Cardiac muscle cell (in vitro differentiated cells and primary cell): ENCODE data around the gene KRCC1. TPM values are rescaled to one million over a fixed set of nuclear protein-coding genes. Genes with fewer than 3 reads are reported as not detected.

ENCODE experiments used
- DNase-seq, 2 donors: peaks; one replicate each; pipeline versions ENCODE4 v3.0.0 to v3.0.0-alpha.2; 2010 to 2017; ENCODE audit warnings: low read depth in 1 of 2, low spot score in 1 of 2
- H3K27ac ChIP-seq: fragments of 200-600 bp; sonication (generic); 2 replicates; pipeline ENCODE4 v1.5.1; 2016
- H3K27me3 ChIP-seq: fragments of 200-600 bp; sonication (generic); 2 replicates; pipeline ENCODE4 v1.6.0; 2016; ENCODE audit warnings: control low read depth
- H3K36me3 ChIP-seq: fragments of 200-600 bp; sonication (generic); 2 replicates; pipeline ENCODE4 v1.5.1; 2016; ENCODE audit warnings: control low read depth
- H3K4me1 ChIP-seq: fragments of 200-600 bp; sonication (generic); 2 replicates; pipeline ENCODE4 v1.8.1; 2017; ENCODE audit warnings: low read depth, mild to moderate bottlenecking, mixed run types
- H3K4me3 ChIP-seq: fragments of 200-600 bp; sonication (generic); 2 replicates; pipeline ENCODE4 v1.5.1; 2016; ENCODE audit warnings: mild to moderate bottlenecking
- H3K9me3 ChIP-seq: fragments of 200-600 bp; sonication (generic); 2 replicates; pipeline ENCODE4 v1.5.1; 2017; ENCODE audit warnings: low read depth, mild to moderate bottlenecking, control low read depth
- polyA plus RNA-seq: library from polyadenylated mRNA; unstranded; fragments of >200 nt; fragmentation: Nextera tagmentation; extraction: Ambion mirVana; gene quantifications from 2 replicates; pipeline ENCODE4 v1.2.1, GENCODE V29; 2016
- total RNA-seq: library from RNA; depleted of rRNA; stranded (reverse); fragments of >200 nt; gene quantifications from 2 replicates; pipeline ENCODE4 v1.2.3, GENCODE V29; 2016
- TF ChIP-seq, protein P1 (sequence below): IDR thresholded peaks from 2 replicates; pipeline ENCODE4 v1.5.1; 2012; ENCODE audit warnings: low read depth, mild to moderate bottlenecking, low read length

The KRCC1 gene
- total and polyA plus RNA-seq, 2 experiments from 2014 or later = 26.5 to 26.6 TPM

- TF ChIP-seq, protein P1, sequence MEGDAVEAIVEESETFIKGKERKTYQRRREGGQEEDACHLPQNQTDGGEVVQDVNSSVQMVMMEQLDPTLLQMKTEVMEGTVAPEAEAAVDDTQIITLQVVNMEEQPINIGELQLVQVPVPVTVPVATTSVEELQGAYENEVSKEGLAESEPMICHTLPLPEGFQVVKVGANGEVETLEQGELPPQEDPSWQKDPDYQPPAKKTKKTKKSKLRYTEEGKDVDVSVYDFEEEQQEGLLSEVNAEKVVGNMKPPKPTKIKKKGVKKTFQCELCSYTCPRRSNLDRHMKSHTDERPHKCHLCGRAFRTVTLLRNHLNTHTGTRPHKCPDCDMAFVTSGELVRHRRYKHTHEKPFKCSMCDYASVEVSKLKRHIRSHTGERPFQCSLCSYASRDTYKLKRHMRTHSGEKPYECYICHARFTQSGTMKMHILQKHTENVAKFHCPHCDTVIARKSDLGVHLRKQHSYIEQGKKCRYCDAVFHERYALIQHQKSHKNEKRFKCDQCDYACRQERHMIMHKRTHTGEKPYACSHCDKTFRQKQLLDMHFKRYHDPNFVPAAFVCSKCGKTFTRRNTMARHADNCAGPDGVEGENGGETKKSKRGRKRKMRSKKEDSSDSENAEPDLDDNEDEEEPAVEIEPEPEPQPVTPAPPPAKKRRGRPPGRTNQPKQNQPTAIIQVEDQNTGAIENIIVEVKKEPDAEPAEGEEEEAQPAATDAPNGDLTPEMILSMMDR = no peak
- Histone ChIP-seq H3K27ac (no peak overlapping the region), H3K9me3 (no peaks in the 10 kb centered on the region), H3K36me3 (peaks cover 38% of the 10 kb centered on the region), H3K4me1 (no peaks in the 10 kb centered on the region), H3K4me3 (no peak overlapping the region), H3K27me3 (no peaks in the 10 kb centered on the region)
- DNase-seq = no peak
Observed at GRCh38 chr2:88032070-88032702, 23.4 kb downstream of the KRCC1 start.

GRCh38 chr2:88028931-88029330, 26.7 kb downstream of the KRCC1 start:
- no peak overlapping the region for H3K27ac ChIP-seq
- no peaks in the 10 kb centered on the region for H3K27me3 ChIP-seq
- H3K36me3 ChIP-seq = peaks cover 25% of the 10 kb centered on the region
- H3K4me1 ChIP-seq = no peaks in the 10 kb centered on the region
- no peak overlapping the region for H3K4me3 ChIP-seq
- H3K9me3 ChIP-seq = no peaks in the 10 kb centered on the region
- no peak for DNase-seq
- TF ChIP-seq, protein P1 = no peak

DNA sequence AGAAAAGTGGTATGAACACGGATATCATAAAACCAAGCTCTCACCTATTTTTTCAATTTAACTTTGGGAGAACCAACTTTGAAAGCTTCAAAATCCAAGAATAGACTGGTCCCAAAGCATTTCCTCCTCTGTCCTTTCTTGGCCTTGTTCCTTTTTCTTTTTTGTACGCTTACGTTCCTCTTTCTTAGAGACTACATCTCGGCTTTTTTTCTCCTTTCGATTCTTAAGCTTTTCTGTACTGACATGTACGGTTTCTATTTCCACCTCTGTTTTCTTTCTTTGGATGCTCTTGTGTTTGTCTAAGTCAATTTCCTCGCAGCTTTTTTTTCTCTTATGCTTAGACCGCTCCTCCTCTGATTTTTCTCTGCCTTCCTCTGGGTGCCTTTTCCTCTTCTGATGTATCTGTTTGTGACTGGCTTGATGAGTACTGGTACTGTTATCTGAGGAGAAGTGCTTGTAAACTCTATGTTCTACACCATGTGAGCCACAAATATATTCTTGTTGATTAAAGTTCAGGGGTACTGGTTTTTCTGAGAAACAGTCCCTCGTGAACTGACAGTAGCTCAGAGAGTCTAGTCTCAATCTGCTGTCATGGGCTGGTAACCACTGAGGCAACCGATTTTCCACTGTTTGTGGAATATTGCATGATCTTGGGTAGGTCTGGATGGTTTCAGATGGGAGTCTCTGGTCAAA, 27.7 kb downstream of the KRCC1 start:
- H3K36me3 ChIP-seq = peaks cover 22% of the 10 kb centered on the region
- DNase-seq = no peak
- TF ChIP-seq, protein P1 = no peak
- no peaks in the 10 kb centered on the region for H3K4me1 ChIP-seq
- H3K9me3 ChIP-seq = no peaks in the 10 kb centered on the region
- no peak overlapping the region for H3K4me3 ChIP-seq
- no peaks in the 10 kb centered on the region for H3K27me3 ChIP-seq
- H3K27ac ChIP-seq = peak overlapping the region; percentile 18

GRCh38 chr2:88024509-88024908, 31.1 kb downstream of the KRCC1 start:
- Histone ChIP-seq H3K27ac (no peak overlapping the region), H3K27me3 (no peaks in the 10 kb centered on the region), H3K9me3 (no peaks in the 10 kb centered on the region), H3K4me1 (no peaks in the 10 kb centered on the region), H3K4me3 (no peak overlapping the region), H3K36me3 (peaks cover 8% of the 10 kb centered on the region)
- TF ChIP-seq, protein P1 = no peak
- DNase-seq = peak in 1 of 2 donors; percentile 45

GRCh38 chr2:88022669-88022921, 33.0 kb downstream of the KRCC1 start:
- H3K36me3 ChIP-seq = no peaks in the 10 kb centered on the region

More at GRCh38 chr2:88022669-88022921, 33.0 kb downstream of the KRCC1 start:
- TF ChIP-seq, protein P1 = no peak
- Histone ChIP-seq H3K4me1 (no peaks in the 10 kb centered on the region), H3K4me3 (no peak overlapping the region), H3K9me3 (no peaks in the 10 kb centered on the region), H3K27me3 (no peaks in the 10 kb centered on the region), H3K27ac (no peak overlapping the region)
- no peak for DNase-seq
